A549 (cell line): ENCODE measurements around the gene DTNB. TPM values are rescaled to one million over a fixed set of nuclear protein-coding genes. Genes with fewer than 3 reads are reported as not detected.

Experiments
- ATAC-seq, 2 experiments: fragments of 200-7000 bp in 1 of 2; fragments of >200 bp in 1 of 2; cut with Nextera tagmentation in 1 of 2; cut with Tn5 transposase in 1 of 2; 3 replicates each; pipeline versions ENCODE4 v1.8.0 to v1.9.1; 2018 to 2020; ENCODE audit warnings: mild to moderate bottlenecking in 1 of 2, moderate library complexity in 1 of 2
- CTCF ChIA-PET: fragments of 300-600 bp; sonication (Branson Sonifier 250); formaldehyde crosslinking; extraction: SDS; loops from one replicate; lab custom pipeline; 2021; ENCODE audit warnings: antibody characterized with exemption, inconsistent platforms; lab: Yijun Ruan, JAX
- POLR2A ChIA-PET: fragments of 350-600 bp; formaldehyde crosslinking; extraction: SDS; loops from one replicate; lab custom pipeline; 2021; ENCODE audit warnings: antibody characterized with exemption, inconsistent platforms; lab: Yijun Ruan, JAX
- DNase-seq, 2 experiments: peaks; one replicate each; pipeline versions ENCODE4 v3.0.0 to v3.0.0-alpha.2; 2011 to 2016; ENCODE audit warnings: low read depth in 1 of 2, low spot score in 1 of 2
- FAIRE-seq: peaks from 2 replicates; lab custom pipeline; 2011; peaks lifted over from hg19 to GRCh38; lab: Jason Lieb, UNC
- H3K27ac ChIP-seq, 2 experiments: fragments of >200 bp; sonication (Bioruptor Twin); formaldehyde crosslinking; 3 replicates each; pipeline ENCODE4 v1.5.1; 2016 to 2017
- H3K4me1 ChIP-seq: fragments of >200 bp; sonication (Bioruptor Twin); formaldehyde crosslinking; 3 replicates; pipeline ENCODE4 v1.6.1; 2016
- H3K4me2 ChIP-seq: fragments of >200 bp; sonication (Bioruptor Twin); formaldehyde crosslinking; 3 replicates; pipeline ENCODE4 v1.6.1; 2016
- H3K4me3 ChIP-seq: fragments of >200 bp; sonication (Bioruptor Twin); formaldehyde crosslinking; 3 replicates; pipeline ENCODE4 v1.5.1; 2016
- H3K9me3 ChIP-seq: fragments of >200 bp; sonication (Bioruptor Twin); formaldehyde crosslinking; 3 replicates; pipeline ENCODE4 v1.6.1; 2016
- BHLHE40 ChIP-seq: IDR thresholded peaks from 2 replicates; pipeline ENCODE4 v1.6.1; 2012; ENCODE audit warnings: low read depth, low read length, inconsistent platforms
- CHD4 ChIP-seq: fragments of 200-600 bp; sonication (generic); IDR thresholded peaks from 2 replicates; pipeline ENCODE4 v1.6.1; 2016; ENCODE audit warnings: antibody characterized with exemption, mild to moderate bottlenecking, borderline replicate concordance
- EHMT2 ChIP-seq: fragments of 200-600 bp; sonication (generic); IDR thresholded peaks from 2 replicates; pipeline ENCODE4 v1.6.1; 2016; ENCODE audit warnings: antibody characterized with exemption, low read depth, mild to moderate bottlenecking, moderate library complexity
- HDAC2 ChIP-seq: fragments of 200-600 bp; sonication (generic); IDR thresholded peaks from 2 replicates; pipeline ENCODE4 v1.6.1; 2016
- HOXB13 ChIP-seq: fragments of 250-450 bp; sonication (Bioruptor Pico); IDR thresholded peaks from 2 replicates; pipeline ENCODE4 v1.5.0; 2020; ENCODE audit warnings: low read depth, mild to moderate bottlenecking, moderate library complexity
- HOXB5 ChIP-seq: fragments of 250-450 bp; sonication (Bioruptor Pico); IDR thresholded peaks from 2 replicates; pipeline ENCODE4 v1.5.0; 2020; ENCODE audit warnings: mild to moderate bottlenecking, moderate library complexity
- KDM1A ChIP-seq: fragments of 200-600 bp; sonication (generic); IDR thresholded peaks from 2 replicates; pipeline ENCODE4 v1.6.1; 2016; ENCODE audit warnings: low read depth, mild to moderate bottlenecking
- POLR2A ChIP-seq: IDR thresholded peaks from 2 replicates; pipeline ENCODE4 v1.6.1; 2012; ENCODE audit warnings: mild to moderate bottlenecking, low read length
- RAD21 ChIP-seq, 2 experiments: fragments of >200 bp in 1 of 2; sonication (Bioruptor Twin) in 1 of 2; formaldehyde crosslinking in 1 of 2; IDR thresholded peaks in 1 of 2; conservative IDR thresholded peaks in 1 of 2; 2 replicates in 1 of 2; 3 replicates in 1 of 2; pipeline ENCODE4 v1.6.1; 2012 to 2018; ENCODE audit warnings: inconsistent platforms in 1 of 2
- RARB ChIP-seq: fragments of 250-450 bp; sonication (Bioruptor Pico); IDR thresholded peaks from 2 replicates; pipeline ENCODE4 v1.8.0; 2021; ENCODE audit warnings: mild to moderate bottlenecking, moderate library complexity
- RFX5 ChIP-seq: fragments of 450-650 bp; IDR thresholded peaks from 2 replicates; pipeline ENCODE4 v1.7.1; 2014; ENCODE audit warnings: antibody characterized with exemption, mild to moderate bottlenecking, moderate library complexity
- SMC3 ChIP-seq: fragments of >200 bp; sonication (Bioruptor Twin); formaldehyde crosslinking; IDR thresholded peaks from 3 replicates; pipeline ENCODE4 v1.6.1; 2018; ENCODE audit warnings: inconsistent platforms
- ZNF302 ChIP-seq: fragments of 250-450 bp; sonication (Bioruptor Pico); IDR thresholded peaks from 2 replicates; pipeline ENCODE4 v1.9.0; 2021; ENCODE audit warnings: inconsistent platforms, mild to moderate bottlenecking, moderate library complexity
- WGBS: methylation state at CpG from one replicate; pipeline ENCODE4 v1.1.6; 2017; ENCODE audit errors: missing lambda C conversion rate; 5-methylcytosine and 5-hydroxymethylcytosine counted together
- polyA plus RNA-seq, 4 experiments: library from polyadenylated mRNA; depleted of rRNA in 3 of 4; stranded (reverse); fragments of >200 nt; fragmentation: RNase III in 1 of 4; extraction: RNeasy Plus Mini Kit Qiagen cat#74134 plus additional on column Dnase treatment in 1 of 4; gene quantifications; 2 replicates in 3 of 4; 3 replicates in 1 of 4; pipeline ENCODE4 v1.2.3, GENCODE V29; 2011 to 2017
- TF ChIP-seq, protein P1 (sequence below): fragments of 250-450 bp; sonication (Bioruptor Pico); IDR thresholded peaks from 2 replicates; pipeline ENCODE4 v1.5.0; 2021; ENCODE audit warnings: mild to moderate bottlenecking, moderate library complexity, borderline replicate concordance
- TF ChIP-seq, protein P2 (sequence below): fragments of 200-600 bp; sonication (generic); IDR thresholded peaks from 2 replicates; pipeline ENCODE4 v1.6.1; 2016; ENCODE audit warnings: antibody characterized with exemption, mild to moderate bottlenecking, moderate library complexity
- TF ChIP-seq, protein P3 (sequence below): fragments of >200 bp; sonication (Bioruptor Twin); formaldehyde crosslinking; IDR thresholded peaks from 3 replicates; pipeline ENCODE4 v1.5.1; 2016
- TF ChIP-seq, protein P4 (sequence below): IDR thresholded peaks from 2 replicates; pipeline ENCODE4 v1.6.1; 2012
- TF ChIP-seq, protein P5 (sequence below): fragments of >200 bp; sonication (Bioruptor Twin); formaldehyde crosslinking; IDR thresholded peaks from 2 replicates; pipeline ENCODE4 v1.6.1; 2016
- TF ChIP-seq, protein P6 (sequence below): fragments of 250-450 bp; sonication (Bioruptor Pico); IDR thresholded peaks from 2 replicates; pipeline ENCODE4 v1.5.0; 2020; ENCODE audit warnings: low read depth, mild to moderate bottlenecking, moderate library complexity

DTNB gene
- polyA plus RNA-seq, 2 of the 4 experiments (the other 2 are of a cell fraction): 11.2 to 32.6 TPM

DNA sequence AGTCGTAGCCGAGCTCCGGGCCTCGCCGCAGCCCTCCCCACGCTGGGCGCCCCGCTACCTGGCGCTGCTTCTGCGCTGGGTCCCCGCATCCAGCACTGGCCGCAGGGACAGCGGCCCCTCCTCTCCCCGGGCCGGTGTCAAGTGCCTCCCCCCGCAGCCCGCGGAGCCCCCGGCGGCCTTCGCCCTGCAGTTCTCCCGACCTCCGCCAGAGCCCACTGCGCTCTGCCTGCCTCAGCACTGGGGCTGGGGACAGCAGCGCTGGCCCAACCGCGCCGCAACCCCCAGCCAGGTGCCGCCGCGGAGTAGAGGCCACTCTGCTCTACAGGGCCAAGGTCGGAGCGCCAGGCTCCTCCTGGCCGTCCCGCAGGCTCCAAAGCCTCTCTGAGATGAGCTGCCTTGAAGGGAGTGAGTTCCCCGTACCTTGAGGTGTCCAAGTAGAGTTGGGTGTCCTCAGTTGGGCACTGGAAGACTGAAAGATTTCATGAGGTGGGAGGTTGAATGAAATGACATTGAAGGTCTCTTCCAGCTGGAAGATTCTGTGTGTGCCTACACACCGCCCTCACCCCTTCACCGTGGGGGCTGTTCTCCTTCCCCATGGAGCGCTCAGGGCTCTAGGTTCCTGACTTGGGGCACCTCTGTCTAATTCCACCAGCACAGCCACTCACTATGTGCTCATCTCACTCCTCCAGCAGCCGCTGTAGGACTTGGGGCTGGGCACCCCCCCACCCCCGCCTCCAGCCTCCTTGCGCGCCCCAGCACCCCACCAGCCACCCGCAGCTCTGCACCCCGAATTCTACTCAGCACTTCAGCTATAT is 330.8 kb downstream of the DTNB start:
- ChIA-PET POLR2A (interaction anchor here (0.6 to 0.9 kb wide), 2 partner anchors 20 to 26 kb away, joined by 3 to 5 read pairs; no protein-coding TSS in a partner anchor), CTCF (interaction anchor here (0.6 to 4.6 kb wide), 23 partner anchors 8 to 357 kb away, joined by 3 to 49 read pairs (median 4); no protein-coding TSS in a partner anchor)
- no peaks in the 10 kb centered on the region for H3K9me3 ChIP-seq
- peak; percentile 82 to 96 for ATAC-seq
- H3K27ac ChIP-seq: peak overlapping the region; percentile 90 to 99
- TF ChIP-seq EHMT2: peak; percentile 97
- TF ChIP-seq ZNF302 (CRISPR knock-in tag): no peak
- no peak for TF ChIP-seq BHLHE40
- no peak for TF ChIP-seq RARB (CRISPR knock-in tag)
- TF ChIP-seq, protein P1, sequence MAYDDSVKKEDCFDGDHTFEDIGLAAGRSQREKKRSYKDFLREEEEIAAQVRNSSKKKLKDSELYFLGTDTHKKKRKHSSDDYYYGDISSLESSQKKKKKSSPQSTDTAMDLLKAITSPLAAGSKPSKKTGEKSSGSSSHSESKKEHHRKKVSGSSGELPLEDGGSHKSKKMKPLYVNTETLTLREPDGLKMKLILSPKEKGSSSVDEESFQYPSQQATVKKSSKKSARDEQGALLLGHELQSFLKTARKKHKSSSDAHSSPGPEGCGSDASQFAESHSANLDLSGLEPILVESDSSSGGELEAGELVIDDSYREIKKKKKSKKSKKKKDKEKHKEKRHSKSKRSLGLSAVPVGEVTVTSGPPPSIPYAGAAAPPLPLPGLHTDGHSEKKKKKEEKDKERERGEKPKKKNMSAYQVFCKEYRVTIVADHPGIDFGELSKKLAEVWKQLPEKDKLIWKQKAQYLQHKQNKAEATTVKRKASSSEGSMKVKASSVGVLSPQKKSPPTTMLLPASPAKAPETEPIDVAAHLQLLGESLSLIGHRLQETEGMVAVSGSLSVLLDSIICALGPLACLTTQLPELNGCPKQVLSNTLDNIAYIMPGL (CRISPR knock-in tag): peak; percentile 57; the same call in 1 of the 2 replicates
- peak; percentile 71; the same call in 1 of the 2 replicates for TF ChIP-seq HDAC2
- peak; percentile 77 for TF ChIP-seq SMC3
- TF ChIP-seq, protein P2, sequence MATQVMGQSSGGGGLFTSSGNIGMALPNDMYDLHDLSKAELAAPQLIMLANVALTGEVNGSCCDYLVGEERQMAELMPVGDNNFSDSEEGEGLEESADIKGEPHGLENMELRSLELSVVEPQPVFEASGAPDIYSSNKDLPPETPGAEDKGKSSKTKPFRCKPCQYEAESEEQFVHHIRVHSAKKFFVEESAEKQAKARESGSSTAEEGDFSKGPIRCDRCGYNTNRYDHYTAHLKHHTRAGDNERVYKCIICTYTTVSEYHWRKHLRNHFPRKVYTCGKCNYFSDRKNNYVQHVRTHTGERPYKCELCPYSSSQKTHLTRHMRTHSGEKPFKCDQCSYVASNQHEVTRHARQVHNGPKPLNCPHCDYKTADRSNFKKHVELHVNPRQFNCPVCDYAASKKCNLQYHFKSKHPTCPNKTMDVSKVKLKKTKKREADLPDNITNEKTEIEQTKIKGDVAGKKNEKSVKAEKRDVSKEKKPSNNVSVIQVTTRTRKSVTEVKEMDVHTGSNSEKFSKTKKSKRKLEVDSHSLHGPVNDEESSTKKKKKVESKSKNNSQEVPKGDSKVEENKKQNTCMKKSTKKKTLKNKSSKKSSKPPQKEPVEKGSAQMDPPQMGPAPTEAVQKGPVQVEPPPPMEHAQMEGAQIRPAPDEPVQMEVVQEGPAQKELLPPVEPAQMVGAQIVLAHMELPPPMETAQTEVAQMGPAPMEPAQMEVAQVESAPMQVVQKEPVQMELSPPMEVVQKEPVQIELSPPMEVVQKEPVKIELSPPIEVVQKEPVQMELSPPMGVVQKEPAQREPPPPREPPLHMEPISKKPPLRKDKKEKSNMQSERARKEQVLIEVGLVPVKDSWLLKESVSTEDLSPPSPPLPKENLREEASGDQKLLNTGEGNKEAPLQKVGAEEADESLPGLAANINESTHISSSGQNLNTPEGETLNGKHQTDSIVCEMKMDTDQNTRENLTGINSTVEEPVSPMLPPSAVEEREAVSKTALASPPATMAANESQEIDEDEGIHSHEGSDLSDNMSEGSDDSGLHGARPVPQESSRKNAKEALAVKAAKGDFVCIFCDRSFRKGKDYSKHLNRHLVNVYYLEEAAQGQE: peak; percentile 99
- TF ChIP-seq, protein P3, sequence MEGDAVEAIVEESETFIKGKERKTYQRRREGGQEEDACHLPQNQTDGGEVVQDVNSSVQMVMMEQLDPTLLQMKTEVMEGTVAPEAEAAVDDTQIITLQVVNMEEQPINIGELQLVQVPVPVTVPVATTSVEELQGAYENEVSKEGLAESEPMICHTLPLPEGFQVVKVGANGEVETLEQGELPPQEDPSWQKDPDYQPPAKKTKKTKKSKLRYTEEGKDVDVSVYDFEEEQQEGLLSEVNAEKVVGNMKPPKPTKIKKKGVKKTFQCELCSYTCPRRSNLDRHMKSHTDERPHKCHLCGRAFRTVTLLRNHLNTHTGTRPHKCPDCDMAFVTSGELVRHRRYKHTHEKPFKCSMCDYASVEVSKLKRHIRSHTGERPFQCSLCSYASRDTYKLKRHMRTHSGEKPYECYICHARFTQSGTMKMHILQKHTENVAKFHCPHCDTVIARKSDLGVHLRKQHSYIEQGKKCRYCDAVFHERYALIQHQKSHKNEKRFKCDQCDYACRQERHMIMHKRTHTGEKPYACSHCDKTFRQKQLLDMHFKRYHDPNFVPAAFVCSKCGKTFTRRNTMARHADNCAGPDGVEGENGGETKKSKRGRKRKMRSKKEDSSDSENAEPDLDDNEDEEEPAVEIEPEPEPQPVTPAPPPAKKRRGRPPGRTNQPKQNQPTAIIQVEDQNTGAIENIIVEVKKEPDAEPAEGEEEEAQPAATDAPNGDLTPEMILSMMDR: peak; percentile 72
- TF ChIP-seq HOXB5: peak; percentile 88
- TF ChIP-seq, protein P4, sequence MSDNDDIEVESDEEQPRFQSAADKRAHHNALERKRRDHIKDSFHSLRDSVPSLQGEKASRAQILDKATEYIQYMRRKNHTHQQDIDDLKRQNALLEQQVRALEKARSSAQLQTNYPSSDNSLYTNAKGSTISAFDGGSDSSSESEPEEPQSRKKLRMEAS: peak; percentile 51
- TF ChIP-seq, protein P5, sequence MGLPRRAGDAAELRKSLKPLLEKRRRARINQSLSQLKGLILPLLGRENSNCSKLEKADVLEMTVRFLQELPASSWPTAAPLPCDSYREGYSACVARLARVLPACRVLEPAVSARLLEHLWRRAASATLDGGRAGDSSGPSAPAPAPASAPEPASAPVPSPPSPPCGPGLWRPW: no peak
- TF ChIP-seq HOXB13: peak; percentile 41; the same call in 1 of the 2 replicates
- peak; percentile 37; the same call in 1 of the 2 replicates for TF ChIP-seq KDM1A
- TF ChIP-seq, protein P6, sequence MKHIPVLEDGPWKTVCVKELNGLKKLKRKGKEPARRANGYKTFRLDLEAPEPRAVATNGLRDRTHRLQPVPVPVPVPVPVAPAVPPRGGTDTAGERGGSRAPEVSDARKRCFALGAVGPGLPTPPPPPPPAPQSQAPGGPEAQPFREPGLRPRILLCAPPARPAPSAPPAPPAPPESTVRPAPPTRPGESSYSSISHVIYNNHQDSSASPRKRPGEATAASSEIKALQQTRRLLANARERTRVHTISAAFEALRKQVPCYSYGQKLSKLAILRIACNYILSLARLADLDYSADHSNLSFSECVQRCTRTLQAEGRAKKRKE (CRISPR knock-in tag): peak; percentile 81
- TF ChIP-seq RAD21 (conservative IDR thresholded peaks at IDR 0.05 in 1 of 2, IDR thresholded peaks at IDR 0.05 in 1 of 2): peak; percentile 70 to 79
- TF ChIP-seq RFX5: no peak
- TF ChIP-seq CHD4: 0 out of 2 replicates have a peak, but pooled peaks have one; percentile 47
- no peak for TF ChIP-seq POLR2A
- no peak for FAIRE-seq
- DNase-seq: peak; percentile 84 to 92
- 22% methylated on average over 27 of the region's 45 CpGs for WGBS
- H3K4me2 ChIP-seq: peak overlapping the region; percentile 90
- H3K4me1 ChIP-seq: peaks cover 15% of the 10 kb centered on the region
- peak overlapping the region; percentile 70 for H3K4me3 ChIP-seq
